ENCODE results near the gene TMEM267. TPM values are rescaled to one million over a fixed set of nuclear protein-coding genes. Genes with fewer than 3 reads are reported as not detected.

The TMEM267 gene
- total RNA-seq, 1 donor from 2014 or later, result 12.7 TPM

DNA sequence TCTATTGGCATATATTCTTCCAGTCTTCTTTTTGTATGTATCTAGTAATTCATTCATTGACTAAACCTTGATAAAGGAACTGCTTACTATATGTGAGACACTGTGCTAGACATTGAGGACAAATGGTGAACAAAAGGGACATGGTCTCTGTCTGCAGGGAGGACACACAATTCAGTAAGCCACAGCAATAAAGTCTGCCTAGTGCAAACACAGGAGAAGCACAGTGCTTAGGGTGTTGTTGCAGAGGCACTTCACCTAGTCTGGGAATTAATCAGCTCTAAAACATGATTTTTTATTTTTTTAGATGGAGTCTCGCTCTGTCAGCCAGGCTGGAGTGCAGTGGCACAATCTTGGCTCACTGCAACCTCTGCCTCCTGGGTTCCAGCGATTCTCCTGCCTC is 65.1 kb downstream of the TMEM267 start:
- Histone ChIP-seq H3K27me3 (ENCODE audit: low read depth) (no peaks in the 10 kb centered on the region), H3K27ac (no peak overlapping the region), H3K9me3 (no peaks in the 10 kb centered on the region), H3K36me3 (no peaks in the 10 kb centered on the region), H3K4me1 (peaks cover 11% of the 10 kb centered on the region), H3K4me3 (no peak overlapping the region)
- intact Hi-C loops (cut with DNase I), result no loop called here
- ATAC-seq (no peak), DNase-seq (no peak)
- TF ChIP-seq, protein P1, sequence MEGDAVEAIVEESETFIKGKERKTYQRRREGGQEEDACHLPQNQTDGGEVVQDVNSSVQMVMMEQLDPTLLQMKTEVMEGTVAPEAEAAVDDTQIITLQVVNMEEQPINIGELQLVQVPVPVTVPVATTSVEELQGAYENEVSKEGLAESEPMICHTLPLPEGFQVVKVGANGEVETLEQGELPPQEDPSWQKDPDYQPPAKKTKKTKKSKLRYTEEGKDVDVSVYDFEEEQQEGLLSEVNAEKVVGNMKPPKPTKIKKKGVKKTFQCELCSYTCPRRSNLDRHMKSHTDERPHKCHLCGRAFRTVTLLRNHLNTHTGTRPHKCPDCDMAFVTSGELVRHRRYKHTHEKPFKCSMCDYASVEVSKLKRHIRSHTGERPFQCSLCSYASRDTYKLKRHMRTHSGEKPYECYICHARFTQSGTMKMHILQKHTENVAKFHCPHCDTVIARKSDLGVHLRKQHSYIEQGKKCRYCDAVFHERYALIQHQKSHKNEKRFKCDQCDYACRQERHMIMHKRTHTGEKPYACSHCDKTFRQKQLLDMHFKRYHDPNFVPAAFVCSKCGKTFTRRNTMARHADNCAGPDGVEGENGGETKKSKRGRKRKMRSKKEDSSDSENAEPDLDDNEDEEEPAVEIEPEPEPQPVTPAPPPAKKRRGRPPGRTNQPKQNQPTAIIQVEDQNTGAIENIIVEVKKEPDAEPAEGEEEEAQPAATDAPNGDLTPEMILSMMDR (IDR thresholded peaks at IDR 0.05), result no peak

DNA sequence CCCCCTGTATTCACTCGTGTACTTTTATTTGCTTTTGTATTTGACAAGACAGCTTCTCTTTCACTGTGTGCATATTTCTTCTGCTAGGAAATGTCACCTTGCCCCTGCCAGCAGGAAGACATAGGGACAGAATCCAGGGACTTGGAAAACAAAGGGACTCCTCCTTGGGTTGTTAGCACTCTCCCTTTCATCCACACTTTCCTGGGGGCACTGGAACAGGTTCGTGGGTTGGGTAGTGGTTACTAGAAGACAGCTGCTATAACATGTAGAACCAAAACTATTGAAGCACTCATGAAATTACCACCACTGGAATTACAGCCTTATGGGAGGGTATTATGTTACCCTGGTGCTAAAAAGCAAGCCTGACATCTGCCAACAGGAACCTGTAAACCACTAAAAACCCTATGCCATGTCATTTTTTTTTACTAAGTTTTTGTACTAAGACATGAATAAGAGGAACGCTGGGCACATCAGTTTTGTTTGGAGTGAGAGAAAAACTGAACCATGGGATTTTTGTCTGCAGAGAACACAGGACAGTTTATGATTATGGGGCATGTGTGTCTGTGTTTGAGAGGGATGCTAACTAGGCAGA is 66.8 kb downstream of the TMEM267 start:
- H3K36me3 ChIP-seq, result no peaks in the 10 kb centered on the region
- intact Hi-C loops (cut with DNase I), result no loop called here
- H3K27me3 ChIP-seq (ENCODE audit: low read depth), result no peaks in the 10 kb centered on the region
- H3K27ac ChIP-seq, result no peak overlapping the region
- no peaks in the 10 kb centered on the region for H3K9me3 ChIP-seq
- TF ChIP-seq, protein P1 (IDR thresholded peaks at IDR 0.05), result no peak
- ATAC-seq (no peak), DNase-seq (no peak)
- H3K4me3 ChIP-seq, result no peak overlapping the region
- H3K4me1 ChIP-seq, result peaks cover 4% of the 10 kb centered on the region

DNA sequence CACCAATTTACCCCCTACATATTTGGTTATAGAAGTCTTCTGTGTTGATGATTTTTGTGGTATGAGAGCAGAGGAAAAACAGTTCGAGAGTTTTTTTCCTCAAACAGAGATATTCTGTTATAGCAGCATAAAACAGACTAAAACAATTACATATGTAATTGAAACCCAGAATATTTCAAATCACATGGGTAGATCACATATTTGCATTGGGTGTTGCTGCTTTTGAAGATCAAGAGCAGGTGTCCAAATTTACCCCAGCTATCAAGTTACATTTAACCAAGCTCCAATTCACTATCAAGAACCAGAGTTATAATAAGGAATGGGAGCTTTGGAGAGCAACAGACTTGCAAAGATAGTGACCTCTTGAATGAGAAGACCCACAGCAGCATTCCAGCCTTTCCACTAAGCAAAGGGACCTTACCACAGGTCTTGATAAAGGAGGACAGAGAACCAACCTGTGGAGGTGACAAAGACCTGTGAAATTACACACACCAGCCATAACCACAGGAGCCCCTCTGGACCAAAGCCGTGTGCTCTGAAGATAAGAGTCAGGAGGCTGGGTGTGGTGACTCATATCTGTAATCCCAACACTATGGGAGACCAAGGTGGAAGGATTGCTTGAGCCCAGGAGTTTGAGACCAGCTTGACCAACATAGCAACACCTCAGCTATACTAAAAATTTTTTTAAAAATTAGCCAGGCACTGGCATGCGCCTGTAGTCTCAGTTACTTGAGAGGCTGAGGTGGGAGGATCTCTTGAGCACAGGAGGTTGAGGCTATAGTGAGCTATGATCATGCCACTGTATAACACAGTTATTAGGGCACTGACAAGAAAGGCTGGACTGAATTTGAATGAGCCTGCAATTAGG is 67.5 kb downstream of the TMEM267 start:
- H3K9me3 ChIP-seq, result no peaks in the 10 kb centered on the region
- H3K36me3 ChIP-seq, result no peaks in the 10 kb centered on the region
- H3K27me3 ChIP-seq (ENCODE audit: low read depth), result no peaks in the 10 kb centered on the region
- no peak overlapping the region for H3K27ac ChIP-seq
- DNase-seq (no peak), ATAC-seq (no peak)
- H3K4me1 ChIP-seq, result no peaks in the 10 kb centered on the region
- H3K4me3 ChIP-seq, result no peak overlapping the region
- intact Hi-C loops (cut with DNase I), result no loop called here
- TF ChIP-seq, protein P1 (IDR thresholded peaks at IDR 0.05), result no peak

- ATAC-seq (no peak), DNase-seq (no peak)
- H3K9me3 ChIP-seq, result no peaks in the 10 kb centered on the region
- intact Hi-C loops (cut with DNase I), result no loop called here
- H3K27ac ChIP-seq, result no peak overlapping the region
- no peaks in the 10 kb centered on the region for H3K4me1 ChIP-seq
- H3K4me3 ChIP-seq, result no peak overlapping the region
- H3K36me3 ChIP-seq, result no peaks in the 10 kb centered on the region
- TF ChIP-seq, protein P1 (IDR thresholded peaks at IDR 0.05), result no peak
- no peaks in the 10 kb centered on the region for H3K27me3 ChIP-seq (ENCODE audit: low read depth)
Observed at GRCh38 chr5:43413966-43414365, 69.7 kb downstream of the TMEM267 start.

DNA sequence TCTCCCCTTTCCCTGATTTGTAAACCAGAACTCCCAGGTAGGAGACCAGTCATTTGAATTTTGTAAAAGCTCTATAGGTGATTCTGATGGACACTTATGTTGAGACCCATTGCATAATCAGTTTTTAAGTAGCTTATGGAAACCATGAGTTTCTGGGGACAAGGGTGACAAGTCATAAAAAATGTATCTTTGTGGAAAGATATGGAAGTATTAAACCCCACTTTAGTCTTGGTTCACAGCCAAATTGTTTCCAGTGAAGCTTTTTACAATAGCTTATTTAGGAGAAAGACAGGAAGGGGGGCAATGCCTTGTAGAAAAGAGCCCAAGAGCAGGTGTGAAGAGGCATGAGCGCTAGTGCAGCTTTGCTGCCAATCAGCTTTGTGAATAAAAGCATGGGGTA is 71.0 kb downstream of the TMEM267 start:
- TF ChIP-seq, protein P1 (IDR thresholded peaks at IDR 0.05), result no peak
- no peaks in the 10 kb centered on the region for H3K9me3 ChIP-seq
- DNase-seq, result no peak
- no peaks in the 10 kb centered on the region for H3K4me1 ChIP-seq
- intact Hi-C loops (cut with DNase I), result no loop called here
- no peak overlapping the region for H3K27ac ChIP-seq
- no peak overlapping the region for H3K4me3 ChIP-seq
- no peaks in the 10 kb centered on the region for H3K27me3 ChIP-seq (ENCODE audit: low read depth)
- H3K36me3 ChIP-seq, result no peaks in the 10 kb centered on the region
- ATAC-seq, result no peak

Measured in lower lobe of right lung (tissue), 2 donors.